HG03139 (cell line): ENCODE data around the gene U2AF2.
"Not testable (repeated sequence)": the region's sequence is repeated elsewhere in the genome, so short reads cannot be mapped to it uniquely, and the experiment has no call there.

Experiments used
- ATAC-seq: cut with Tn5 transposase; IDR thresholded peaks from one replicate; pipeline ENCODE4 v1.9.1; 2021; ENCODE audit not compliant: unreplicated experiment

U2AF2 gene

GRCh38 chr19:55700813-55701212 lies 46.0 kb downstream of the U2AF2 start:
- ATAC-seq = no peak

GRCh38 chr19:55702131-55702627 lies 47.3 kb downstream of the U2AF2 start:
- no peak for ATAC-seq

GRCh38 chr19:55703790-55704215 lies 49.0 kb downstream of the U2AF2 start:
- ATAC-seq = no peak

- ATAC-seq = no peak
Measured at GRCh38 chr19:55704494-55705245, 49.8 kb downstream of the U2AF2 start.

- no peak for ATAC-seq
Measured at GRCh38 chr19:55705972-55706371, 51.1 kb downstream of the U2AF2 start.

GRCh38 chr19:55711719-55712118 lies 56.9 kb downstream of the U2AF2 start:
- no peak for ATAC-seq

GRCh38 chr19:55712804-55713631 lies 58.2 kb downstream of the U2AF2 start:
- no peak for ATAC-seq

GRCh38 chr19:55716531-55716930 lies 61.7 kb downstream of the U2AF2 start:
- ATAC-seq = no peak

- no peak for ATAC-seq
Measured at GRCh38 chr19:55717251-55717650, 62.4 kb downstream of the U2AF2 start.

GRCh38 chr19:55717879-55718711 lies 63.3 kb downstream of the U2AF2 start:
- ATAC-seq = not testable (repeated sequence)

- ATAC-seq = no peak
Measured at GRCh38 chr19:55720214-55720746, 65.4 kb downstream of the U2AF2 start.

- no peak for ATAC-seq
Measured at GRCh38 chr19:55720801-55721200, 66.0 kb downstream of the U2AF2 start.

GRCh38 chr19:55723491-55723890 lies 68.7 kb downstream of the U2AF2 start:
- ATAC-seq = no peak
